ENCODE measurements around the gene LMF1. TPM values are rescaled to one million over a fixed set of nuclear protein-coding genes. Genes with fewer than 3 reads are reported as not detected.

Gene LMF1
- polyA plus RNA-seq, 1 donor from 2014 or later = 16.2 TPM

- no peak overlapping the region for H3K4me2 ChIP-seq (ENCODE audit: low read length)
- H4K20me1 ChIP-seq (ENCODE audit: insufficient read depth) = no peaks in the 10 kb centered on the region
- no peak overlapping the region for H3K4me3 ChIP-seq (ENCODE audit: low read length)
- no peak overlapping the region for H3K9ac ChIP-seq (ENCODE audit: low read length)
- no peaks in the 10 kb centered on the region for H3F3A ChIP-seq (ENCODE audit: insufficient read depth, low read length, poor library complexity, severe bottlenecking)
- no peaks in the 10 kb centered on the region for H3K9me3 ChIP-seq (ENCODE audit: low read length)
- H3K27me3 ChIP-seq (ENCODE audit: insufficient read depth, low read depth, low read length) = peaks cover 11% of the 10 kb centered on the region
- H2AFZ ChIP-seq (ENCODE audit: low read depth, low read length) = no peak overlapping the region
- H3K36me3 ChIP-seq (ENCODE audit: insufficient read depth, low read length) = no peaks in the 10 kb centered on the region
- H3K27ac ChIP-seq (ENCODE audit: low read length) = no peak overlapping the region
- no peaks in the 10 kb centered on the region for H3K9me2 ChIP-seq (ENCODE audit: insufficient read depth, low read length)
- no peak for TF ChIP-seq RAD21 (conservative IDR thresholded peaks at IDR 0.05)
- no peak for TF ChIP-seq EZH2 (IDR thresholded peaks at IDR 0.05; ENCODE audit: borderline replicate concordance, insufficient read depth, low read length, poor library complexity, severe bottlenecking)
- TF ChIP-seq SMC3 (conservative IDR thresholded peaks at IDR 0.05; ENCODE audit: poor library complexity) = no peak
- TF ChIP-seq TAF1 (IDR thresholded peaks at IDR 0.05; ENCODE audit: low read depth) = no peak
- TF ChIP-seq REST (IDR thresholded peaks at IDR 0.05; ENCODE audit: borderline replicate concordance) = no peak
- no peak for TF ChIP-seq EP300 (conservative IDR thresholded peaks at IDR 0.05; ENCODE audit: poor library complexity, severe bottlenecking)
- TF ChIP-seq CTCF (IDR thresholded peaks at IDR 0.05; ENCODE audit: poor library complexity, severe bottlenecking) = no peak
- TF ChIP-seq MXI1 (conservative IDR thresholded peaks at IDR 0.05; ENCODE audit: poor library complexity, severe bottlenecking) = no peak
- no peak for TF ChIP-seq POLR2AphosphoS5 (IDR thresholded peaks at IDR 0.05)
- no peaks in the 10 kb centered on the region for H3K79me2 ChIP-seq (replicated peaks; ENCODE audit: insufficient read depth, low read length)
Observed at GRCh38 chr16:986925-987582, 16.3 kb upstream of the LMF1 start.

- Histone ChIP-seq H3K79me2 (replicated peaks; ENCODE audit: insufficient read depth, low read length) (no peaks in the 10 kb centered on the region), H3K4me3 (ENCODE audit: low read length) (no peak overlapping the region), H3F3A (ENCODE audit: insufficient read depth, low read length, poor library complexity, severe bottlenecking) (no peaks in the 10 kb centered on the region), H3K36me3 (ENCODE audit: insufficient read depth, low read length) (no peaks in the 10 kb centered on the region), H3K9me3 (ENCODE audit: low read length) (no peaks in the 10 kb centered on the region), H3K9me2 (ENCODE audit: insufficient read depth, low read length) (no peaks in the 10 kb centered on the region), H2AFZ (ENCODE audit: low read depth, low read length) (no peak overlapping the region), H4K20me1 (ENCODE audit: insufficient read depth) (no peaks in the 10 kb centered on the region), H3K27me3 (ENCODE audit: insufficient read depth, low read depth, low read length) (peaks cover 11% of the 10 kb centered on the region), H3K27ac (ENCODE audit: low read length) (no peak overlapping the region), H3K9ac (ENCODE audit: low read length) (no peak overlapping the region), H3K4me2 (ENCODE audit: low read length) (no peak overlapping the region)
- TF ChIP-seq POLR2AphosphoS5 (IDR thresholded peaks at IDR 0.05) = no peak
- TF ChIP-seq REST (IDR thresholded peaks at IDR 0.05; ENCODE audit: borderline replicate concordance) = no peak
- no peak for TF ChIP-seq MXI1 (conservative IDR thresholded peaks at IDR 0.05; ENCODE audit: poor library complexity, severe bottlenecking)
- no peak for TF ChIP-seq TAF1 (IDR thresholded peaks at IDR 0.05; ENCODE audit: low read depth)
- no peak for TF ChIP-seq SMC3 (conservative IDR thresholded peaks at IDR 0.05; ENCODE audit: poor library complexity)
- no peak for TF ChIP-seq RAD21 (conservative IDR thresholded peaks at IDR 0.05)
- no peak for TF ChIP-seq CTCF (IDR thresholded peaks at IDR 0.05; ENCODE audit: poor library complexity, severe bottlenecking)
- no peak for TF ChIP-seq EP300 (conservative IDR thresholded peaks at IDR 0.05; ENCODE audit: poor library complexity, severe bottlenecking)
Observed at GRCh38 chr16:986411-986810, 15.6 kb upstream of the LMF1 start.

All from neural cell (in vitro differentiated cells).